Hematopoietic multipotent progenitor cell treated with erythropoietin and hydrocortisone succinate and interleukin-3 and kit ligand, for 17 days (in vitro differentiated cells): ENCODE data around the gene THAP3.
A peak's percentile ranks its signal among the peaks of the same experiment; 100 is the strongest.
"Not testable (repeated sequence)": the region's sequence is repeated elsewhere in the genome, so short reads cannot be mapped to it uniquely, and the experiment has no call there.

ENCODE experiments used
- DNase-seq: peaks from one replicate; pipeline ENCODE4 v3.0.0-alpha.2; 2015; ENCODE audit warnings: low spot score

Gene THAP3

DNA sequence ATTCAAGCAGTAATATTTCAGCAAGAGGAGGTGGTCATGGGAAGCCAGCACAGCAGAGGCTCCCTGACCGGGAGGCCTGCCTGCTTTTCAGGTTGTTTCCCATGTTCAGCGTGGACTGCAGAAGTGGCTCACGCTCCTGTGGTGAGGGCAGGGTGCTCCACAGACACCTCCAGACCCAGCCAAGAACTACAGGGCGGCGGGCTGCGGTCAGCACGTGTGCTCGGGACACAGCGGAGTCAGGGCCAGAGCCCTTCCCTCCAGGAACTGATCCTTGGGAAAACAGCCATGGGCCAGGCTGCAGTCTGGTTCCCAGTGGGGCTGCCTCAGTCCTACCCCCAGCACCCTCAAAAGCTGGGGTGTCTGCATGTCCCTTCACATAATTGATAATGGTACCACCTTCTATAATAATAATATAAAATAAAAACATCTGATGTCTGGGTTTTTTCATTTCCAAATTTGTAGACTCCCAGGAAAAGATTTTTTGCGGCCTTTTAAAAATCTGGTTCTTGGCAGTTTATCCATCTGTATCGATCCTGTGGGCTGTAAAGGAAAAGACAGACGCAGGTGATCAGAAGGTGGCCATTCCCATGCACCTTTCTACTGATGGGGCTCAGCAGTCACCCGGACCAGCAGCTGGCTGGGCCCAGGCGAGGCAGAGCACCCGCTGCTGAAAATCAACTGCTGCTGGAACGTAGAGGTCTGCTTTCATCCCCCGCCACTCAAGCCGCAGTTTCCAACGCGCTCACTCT is 10.7 kb downstream of the THAP3 start:
- no peak for DNase-seq

DNA sequence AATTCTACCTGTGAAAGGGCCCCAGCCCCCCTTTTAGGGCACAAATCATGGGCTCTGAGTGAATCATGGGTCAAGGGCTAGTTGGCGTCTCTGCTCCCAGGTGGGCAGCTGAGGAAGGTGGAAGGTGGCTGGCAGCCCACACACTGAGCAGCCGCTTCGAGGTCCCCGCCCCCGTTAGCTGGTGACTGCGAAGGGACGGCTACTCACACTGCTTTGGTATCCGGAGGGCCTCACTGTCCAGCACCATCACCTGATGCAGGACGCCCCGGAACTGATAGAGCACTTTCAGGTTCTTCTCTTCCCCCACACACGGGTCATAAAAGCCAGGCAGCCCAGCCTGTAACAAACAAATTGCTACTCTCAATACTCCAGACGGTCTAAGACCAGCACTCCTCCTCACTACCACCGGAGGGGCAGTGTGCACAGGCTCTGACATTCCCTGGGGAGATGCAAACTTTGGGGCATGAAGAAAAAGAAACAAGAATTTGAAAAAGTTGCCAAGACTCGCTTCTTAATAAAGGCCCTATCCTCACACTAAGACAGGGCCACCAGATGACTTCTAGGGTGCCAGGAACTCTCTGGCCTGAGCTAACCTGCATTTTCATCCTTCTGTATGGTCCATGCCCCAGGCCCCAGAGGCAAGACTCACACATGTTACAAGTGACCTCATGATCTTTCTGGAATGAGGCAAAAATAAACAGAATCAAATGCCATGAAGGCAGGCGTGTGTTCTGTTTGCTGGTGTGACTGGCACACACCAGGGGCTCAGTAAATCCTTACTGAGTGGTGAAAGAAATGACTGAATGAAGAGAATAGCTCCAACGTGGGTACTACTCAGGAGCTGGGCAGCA is 11.5 kb downstream of the THAP3 start:
- DNase-seq, result no peak

- not testable (repeated sequence) for DNase-seq
Observed at GRCh38 chr1:6636778-6637177, 12.1 kb downstream of the THAP3 start.

- DNase-seq, result no peak
Observed at GRCh38 chr1:6637770-6638169, 13.1 kb downstream of the THAP3 start.

- no peak for DNase-seq
Observed at GRCh38 chr1:6638226-6638625, 13.6 kb downstream of the THAP3 start.

GRCh38 chr1:6640867-6641266 is 16.2 kb downstream of the THAP3 start:
- not testable (repeated sequence) for DNase-seq

DNA sequence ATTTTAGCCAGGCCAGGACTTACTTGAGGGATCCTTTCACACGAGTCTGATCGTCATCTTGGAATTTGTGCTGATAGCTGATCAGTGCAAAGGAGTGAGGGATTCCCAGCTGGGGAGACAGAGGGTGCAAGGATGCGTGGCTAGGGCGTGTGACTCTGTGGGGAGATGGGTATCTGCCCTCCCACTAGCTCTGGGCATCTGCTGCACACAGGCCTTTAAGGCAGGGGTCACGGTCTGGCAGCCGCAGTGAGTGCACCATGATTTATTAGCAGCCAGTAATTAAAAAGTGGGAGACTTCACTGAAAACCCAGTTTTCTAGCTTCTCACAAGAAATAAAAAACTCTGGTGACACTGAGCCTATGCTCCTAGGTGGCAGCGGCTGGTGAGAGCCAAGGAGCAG is 20.4 kb downstream of the THAP3 start:
- no peak for DNase-seq

- peak; percentile 73 for DNase-seq
Observed at GRCh38 chr1:6646499-6647148, 22.0 kb downstream of the THAP3 start.

DNA sequence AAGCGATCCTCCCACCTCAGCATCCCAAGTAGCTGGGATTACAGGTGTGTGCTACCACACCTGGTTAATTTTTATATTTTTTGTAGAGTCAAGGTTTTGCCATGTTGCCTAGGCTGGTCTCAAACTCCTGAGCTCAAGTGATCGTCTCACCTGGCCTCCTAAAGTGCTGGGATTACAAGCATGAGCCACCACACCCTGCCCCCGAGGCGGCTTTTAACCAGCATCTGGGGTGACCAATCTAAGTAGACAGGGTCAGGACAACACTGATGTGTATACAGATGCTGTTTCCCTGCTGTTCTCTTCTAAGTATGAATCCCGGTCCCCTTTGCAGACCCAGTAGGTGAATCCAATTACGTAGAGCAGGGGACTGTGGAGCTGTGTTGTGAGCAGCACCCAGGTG is 23.9 kb downstream of the THAP3 start:
- DNase-seq, result no peak

DNA sequence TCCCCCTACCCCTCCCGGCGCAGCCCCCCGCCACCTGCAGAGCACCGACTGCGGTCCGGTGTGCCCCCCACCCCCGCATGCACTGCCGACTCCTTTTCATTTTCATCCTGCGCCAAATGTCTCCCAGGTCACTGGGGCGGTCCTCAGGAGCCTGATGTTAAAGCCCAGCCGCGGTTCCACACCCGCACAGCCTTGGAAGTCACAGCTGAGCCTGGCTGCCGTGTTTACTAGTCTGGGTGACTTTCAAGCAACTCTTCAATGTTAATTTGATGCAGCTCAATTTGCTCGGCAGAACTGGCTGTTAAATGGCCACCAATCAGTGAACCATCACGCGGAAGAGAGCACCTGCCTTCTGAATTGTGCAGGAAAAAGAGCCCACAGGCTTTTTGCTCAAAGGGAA is 27.2 kb downstream of the THAP3 start:
- DNase-seq, result no peak

- DNase-seq, result no peak
Observed at GRCh38 chr1:6652986-6653385, 28.3 kb downstream of the THAP3 start.

DNA sequence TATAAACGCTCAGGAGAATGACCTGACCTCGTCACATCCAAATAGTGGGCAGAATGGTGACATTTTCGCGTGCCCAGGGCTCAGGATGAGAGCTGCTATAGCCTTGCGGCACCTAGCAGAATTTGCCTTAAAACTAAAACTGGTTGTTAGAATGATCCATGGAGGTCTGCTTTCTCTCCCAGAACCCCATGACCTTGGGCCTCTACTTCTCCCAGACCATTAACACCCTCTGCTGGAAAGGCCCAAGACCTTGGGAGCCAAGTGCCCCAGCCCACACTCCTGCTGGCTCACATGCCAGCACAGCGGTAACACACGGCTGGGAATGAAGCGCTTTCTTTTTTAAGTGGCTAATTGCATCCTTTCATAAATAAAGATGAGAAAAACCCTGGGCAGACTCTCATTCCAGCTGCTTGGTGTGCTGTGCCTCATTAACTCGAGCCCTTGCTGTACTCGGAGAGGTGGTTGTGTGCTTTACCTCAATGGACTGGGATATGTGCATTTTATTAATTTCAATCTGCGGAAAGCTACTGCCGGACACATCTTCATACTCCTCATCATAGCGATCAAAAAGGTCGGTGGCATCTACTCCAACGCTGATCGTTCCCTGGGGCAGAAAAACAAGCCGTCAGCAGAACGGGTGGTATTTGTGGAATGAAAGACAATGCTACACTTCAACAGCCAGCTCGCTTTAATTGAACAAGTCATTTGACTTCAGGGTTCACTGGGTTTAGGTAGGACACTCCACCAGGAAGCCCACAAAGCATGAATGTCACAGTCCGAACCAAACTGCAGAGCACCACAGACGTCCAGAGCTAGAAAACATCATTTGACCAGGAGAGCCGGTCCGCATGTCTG is 29.0 kb downstream of the THAP3 start:
- no peak for DNase-seq

- DNase-seq, result no peak
Observed at GRCh38 chr1:6657138-6657537, 32.5 kb downstream of the THAP3 start.

GRCh38 chr1:6658359-6659060 is 33.8 kb downstream of the THAP3 start:
- no peak for DNase-seq

DNA sequence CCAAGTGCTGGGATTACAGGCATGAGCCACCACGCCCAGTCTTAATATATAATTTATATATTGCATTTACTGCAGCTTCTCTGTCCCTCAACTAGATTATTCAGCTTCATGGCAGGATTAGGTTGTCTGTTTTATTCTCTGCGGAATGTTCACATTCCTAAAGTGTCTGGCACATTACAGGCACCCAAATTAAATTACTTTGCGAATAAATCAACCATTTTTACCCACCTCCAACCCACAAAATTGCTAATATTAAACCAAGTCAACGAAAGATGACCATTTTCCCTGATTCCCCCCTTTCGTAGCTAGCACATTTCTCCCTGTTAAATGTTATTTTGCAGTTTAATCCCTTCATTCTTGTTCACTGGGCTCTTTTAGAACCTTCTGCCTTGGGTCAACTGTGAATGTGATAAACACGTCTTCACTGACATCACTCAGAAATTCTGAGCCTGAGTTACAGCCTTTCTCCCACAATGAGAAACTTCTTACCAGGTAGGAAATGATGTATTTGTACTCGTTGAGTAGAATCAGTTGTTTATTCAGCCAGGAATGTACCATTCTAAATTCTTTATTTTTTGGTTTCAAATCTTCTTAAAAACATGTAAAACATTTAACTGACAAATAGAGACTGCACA is 35.9 kb downstream of the THAP3 start:
- DNase-seq, result no peak

DNA sequence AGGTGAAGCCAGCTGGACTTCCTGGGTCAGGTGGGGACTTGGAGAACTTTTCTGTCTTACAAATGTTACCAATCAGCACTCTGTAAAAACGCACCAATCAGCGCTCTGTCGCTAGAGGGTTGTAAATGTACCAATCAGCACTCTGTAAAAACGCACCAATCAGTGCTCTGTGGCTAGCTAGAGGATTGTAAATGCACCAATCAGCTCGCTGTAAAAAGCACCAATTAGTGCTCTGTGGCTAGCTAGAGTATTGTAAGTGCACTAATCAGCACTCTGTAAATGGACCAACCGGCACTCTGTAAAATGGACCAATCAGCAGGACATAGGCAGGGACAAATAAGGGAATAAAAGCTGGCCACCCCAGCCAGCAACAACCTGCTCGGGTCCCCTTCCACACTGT is 37.8 kb downstream of the THAP3 start:
- DNase-seq, result not testable (repeated sequence)

GRCh38 chr1:6666696-6667095 is 42.0 kb downstream of the THAP3 start:
- DNase-seq, result peak; percentile 56

- no peak for DNase-seq
Observed at GRCh38 chr1:6667139-6667538, 42.5 kb downstream of the THAP3 start.

GRCh38 chr1:6668503-6668902 is 43.8 kb downstream of the THAP3 start:
- DNase-seq, result no peak

- DNase-seq, result peak; percentile 76
Observed at GRCh38 chr1:6672558-6672957, 47.9 kb downstream of the THAP3 start.
